Measurements from ENCODE around the gene RBMY1B.
"Not testable (repeated sequence)": the region's sequence is repeated elsewhere in the genome, so short reads cannot be mapped to it uniquely, and the experiment has no call there.

RBMY1B gene

DNA sequence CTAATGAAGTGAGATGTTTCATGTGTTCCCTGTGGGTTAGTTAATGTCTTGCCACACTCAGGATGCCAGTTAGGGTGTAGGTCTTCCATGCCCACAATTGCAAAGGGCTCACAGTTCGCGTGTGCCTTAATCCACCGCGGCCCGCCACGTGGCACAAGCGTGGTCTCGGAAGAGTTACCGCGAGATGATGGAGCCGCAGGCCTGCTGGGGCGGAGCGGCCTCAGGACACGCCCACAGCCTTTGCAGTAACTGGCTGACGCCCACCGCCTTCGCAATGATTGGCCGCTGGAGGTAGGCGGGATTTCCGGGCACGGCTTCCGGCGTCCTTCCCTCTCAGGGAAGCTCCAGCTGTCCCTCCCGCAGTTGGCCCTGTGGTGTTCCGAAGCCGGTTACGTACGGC is at the start of gene RBMY1B:
Gene RBMY1B, plus strand, starts transcription at position 301 of the 400 bp plus-strand sequence. CDS start 2,013 bp downstream, outside the sequence.
- not testable (repeated sequence) for H3K36me3 Mint-ChIP-seq; H3K4me1 Mint-ChIP-seq (ENCODE audit: low read depth); H3K9me3 Mint-ChIP-seq (ENCODE audit: low read depth); H3K27me3 Mint-ChIP-seq; H3K27ac Mint-ChIP-seq; H3K4me3 Mint-ChIP-seq

DNA sequence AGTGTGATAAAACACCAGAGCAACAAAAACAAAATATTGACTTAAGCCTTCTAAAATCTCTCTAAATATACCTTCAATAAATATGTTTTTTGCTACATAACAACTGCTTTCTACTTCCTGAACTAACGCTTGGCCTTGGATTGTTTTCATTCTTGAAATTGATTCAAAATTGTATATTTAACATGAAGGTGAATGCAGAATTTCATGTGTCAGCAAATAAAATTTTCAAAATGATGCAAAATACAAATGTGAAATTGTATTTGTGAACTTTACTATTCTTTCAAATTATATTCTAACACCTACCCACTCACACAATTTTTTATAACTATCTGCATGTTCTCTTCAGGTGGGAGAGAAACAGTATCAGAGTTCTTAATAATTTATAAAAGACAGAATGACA is 48.2 kb upstream of the RBMY1B start:
- H3K27me3 Mint-ChIP-seq; H3K36me3 Mint-ChIP-seq; H3K4me3 Mint-ChIP-seq; H3K9me3 Mint-ChIP-seq (ENCODE audit: low read depth); H3K27ac Mint-ChIP-seq; H3K4me1 Mint-ChIP-seq (ENCODE audit: low read depth): not testable (repeated sequence)

DNA sequence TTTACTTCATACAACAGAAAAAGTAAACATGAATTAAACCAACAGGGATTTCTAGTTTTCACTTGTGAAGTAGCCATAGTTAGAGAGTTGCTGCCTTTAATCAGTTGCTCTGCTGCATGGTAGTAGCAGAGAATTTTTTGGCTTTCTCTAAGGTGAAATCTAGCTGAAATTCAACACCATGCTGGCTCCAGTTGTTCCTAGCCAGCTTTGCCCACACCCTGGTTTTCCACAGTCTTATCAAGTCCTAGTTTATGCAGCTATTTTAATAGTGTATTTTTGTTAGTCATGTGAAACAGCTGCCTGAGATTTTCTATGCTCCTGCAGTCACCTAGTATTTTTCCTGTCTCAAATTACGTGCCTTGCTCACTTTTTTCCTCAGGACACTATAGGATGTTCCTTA is 28.2 kb upstream of the RBMY1B start:
- no peaks in the 10 kb centered on the region for H3K36me3 Mint-ChIP-seq
- H3K9me3 Mint-ChIP-seq (ENCODE audit: low read depth) = no peaks in the 10 kb centered on the region
- H3K4me1 Mint-ChIP-seq (ENCODE audit: low read depth) = no peaks in the 10 kb centered on the region
- H3K27ac Mint-ChIP-seq = no peak overlapping the region
- no peak overlapping the region for H3K4me3 Mint-ChIP-seq
- H3K27me3 Mint-ChIP-seq = no peaks in the 10 kb centered on the region

DNA sequence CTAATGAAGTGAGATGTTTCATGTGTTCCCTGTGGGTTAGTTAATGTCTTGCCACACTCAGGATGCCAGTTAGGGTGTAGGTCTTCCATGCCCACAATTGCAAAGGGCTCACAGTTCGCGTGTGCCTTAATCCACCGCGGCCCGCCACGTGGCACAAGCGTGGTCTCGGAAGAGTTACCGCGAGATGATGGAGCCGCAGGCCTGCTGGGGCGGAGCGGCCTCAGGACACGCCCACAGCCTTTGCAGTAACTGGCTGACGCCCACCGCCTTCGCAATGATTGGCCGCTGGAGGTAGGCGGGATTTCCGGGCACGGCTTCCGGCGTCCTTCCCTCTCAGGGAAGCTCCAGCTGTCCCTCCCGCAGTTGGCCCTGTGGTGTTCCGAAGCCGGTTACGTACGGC is 23.4 kb downstream of the RBMY1B start, which contains the start of gene RBMY1A1:
Gene RBMY1A1, plus strand, starts transcription at position 301 of the 400 bp plus-strand sequence. CDS start 2,013 bp downstream, outside the sequence.
- not testable (repeated sequence) for H3K27ac Mint-ChIP-seq; H3K27me3 Mint-ChIP-seq; H3K4me3 Mint-ChIP-seq; H3K9me3 Mint-ChIP-seq (ENCODE audit: low read depth); H3K4me1 Mint-ChIP-seq (ENCODE audit: low read depth); H3K36me3 Mint-ChIP-seq

DNA sequence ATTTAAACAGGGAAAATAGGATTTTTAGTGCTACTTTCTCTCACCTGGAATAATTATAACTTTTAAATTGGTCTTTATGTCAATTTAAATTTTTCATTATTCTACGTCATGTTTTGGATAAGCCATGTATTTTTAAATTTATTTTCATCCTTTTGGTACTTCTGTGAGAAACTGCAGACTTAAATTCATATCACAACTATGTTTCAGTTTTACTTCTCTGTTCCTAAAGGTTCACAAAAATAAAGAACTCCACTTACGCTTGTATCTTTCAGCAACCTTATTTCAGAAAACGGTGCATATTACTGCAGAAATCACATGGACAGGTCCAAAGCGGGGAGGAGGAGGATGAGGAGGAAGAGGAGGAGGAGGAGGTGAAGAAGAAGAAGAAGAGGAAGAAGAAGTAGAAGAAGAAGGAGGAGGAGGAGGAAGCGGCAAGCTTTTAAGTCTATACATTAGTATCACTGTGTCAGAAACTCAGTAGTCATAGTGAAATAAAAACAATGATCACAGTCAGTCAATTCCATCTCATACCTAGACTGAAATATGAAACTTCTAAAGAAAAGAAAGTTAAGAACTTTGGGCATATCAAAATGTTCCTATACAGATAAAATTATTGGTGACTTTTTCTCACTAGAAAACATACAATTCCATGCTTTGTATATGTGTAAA is 48.3 kb downstream of the RBMY1B start:
- not testable (repeated sequence) for H3K27ac Mint-ChIP-seq

More for the DNA sequence above, 48.3 kb downstream of the RBMY1B start:
- H3K4me3 Mint-ChIP-seq; H3K36me3 Mint-ChIP-seq; H3K4me1 Mint-ChIP-seq (ENCODE audit: low read depth); H3K9me3 Mint-ChIP-seq (ENCODE audit: low read depth); H3K27me3 Mint-ChIP-seq: not testable (repeated sequence)

Data from activated naive CD8-positive, alpha-beta T cell (primary cell).